Body of pancreas (tissue), 4 donors: ENCODE measurements around the gene ZNF808. TPM values are rescaled to one million over a fixed set of nuclear protein-coding genes. Genes with fewer than 3 reads are reported as not detected.

Experiments used
- ATAC-seq: fragments of 150-250 bp; one replicate; pipeline ENCODE4 v1.9.1; 2016
- DNase-seq, 4 donors: peaks; one replicate each; pipeline ENCODE4 v3.0.0-alpha.2; 2019
- H3K27ac ChIP-seq, 4 donors: fragments of 200-600 bp; sonication (generic); 1 replicate in 3 of 4; 2 replicates in 1 of 4; pipeline versions ENCODE4 v1.5.1 to v1.6.1; 2016 to 2019; ENCODE audit warnings: mild to moderate bottlenecking in 1 of 4, mixed read lengths in 1 of 4, moderate library complexity in 1 of 4
- H3K27me3 ChIP-seq, 2 donors: fragments of 200-600 bp; sonication (generic); one replicate each; pipeline ENCODE4 v1.6.0; 2016; ENCODE audit warnings: mild to moderate bottlenecking in 1 of 2
- H3K36me3 ChIP-seq, 2 donors: fragments of 200-600 bp; sonication (generic); replicated peaks in 1 of 2; 2 replicates each; pipeline ENCODE4 v1.5.1; 2016; ENCODE audit warnings: low read depth in 2 of 2; ENCODE audit not compliant: insufficient read depth in 1 of 2
- H3K4me1 ChIP-seq: fragments of 200-600 bp; sonication (generic); one replicate; pipeline ENCODE4 v1.6.0; 2016
- H3K4me3 ChIP-seq, 2 donors: fragments of 200-600 bp; sonication (generic); 1 replicate in 1 of 2; 2 replicates in 1 of 2; pipeline ENCODE4 v1.5.1; 2016 to 2019
- H3K9me3 ChIP-seq, 3 donors: fragments of 200-600 bp; sonication (generic); 1 replicate in 2 of 3; 2 replicates in 1 of 3; pipeline ENCODE4 v1.5.1; 2016
- POLR2A ChIP-seq, 3 donors: fragments of 450-650 bp; IDR thresholded peaks; one replicate each; pipeline ENCODE4 v1.6.1; 2016; ENCODE audit warnings: antibody characterized with exemption in 3 of 3, mild to moderate bottlenecking in 2 of 3
- WGBS, 2 donors: methylation state at CpG; one replicate each; pipeline ENCODE4 v1.1.5; 2017; 5-methylcytosine and 5-hydroxymethylcytosine counted together
- intact Hi-C: fragments of 100-400 bp; cut with DNase I; formaldehyde crosslinking; loops from one replicate; pipeline ENCODE4 v1.15.1; 2023
- small RNA-seq: library from RNA; depleted of rRNA; stranded (forward); fragments of <200 nt; gene quantifications from one replicate; pipeline ENCODE3, GENCODE V24; 2016
- total RNA-seq, 2 donors: library from RNA; depleted of rRNA; stranded (reverse); fragments of >200 nt; gene quantifications; one replicate each; pipeline ENCODE4 v1.1.0, GENCODE V29; 2016
- TF ChIP-seq, protein P1 (sequence below), 7 experiments: fragments of 450-650 bp in 4 of 7; fragments of 200-600 bp in 3 of 7; sonication (generic) in 3 of 7; IDR thresholded peaks; one replicate each; pipeline ENCODE4 v1.5.1; 2016 to 2019; ENCODE audit warnings: antibody characterized with exemption in 7 of 7

The ZNF808 gene
- total RNA-seq, 2 donors from 2014 or later, result 9.3 to 10.9 TPM

- Histone ChIP-seq H3K4me3 (no peak overlapping the region), H3K9me3 (no peaks in the 10 kb centered on the region), H3K4me1 (peaks cover 15% of the 10 kb centered on the region), H3K27ac (no peak overlapping the region), H3K36me3 (no peaks in the 10 kb centered on the region), H3K27me3 (no peaks in the 10 kb centered on the region)
- 85 to 87% methylated on average over 12 to 14 of the region's 14 CpGs for WGBS, 2 donors
- intact Hi-C loops, result no loop called here
- ATAC-seq, result no peak
- DNase-seq, result no peak
- no peak for TF ChIP-seq POLR2A (IDR thresholded peaks at IDR 0.05)
- TF ChIP-seq, protein P1, sequence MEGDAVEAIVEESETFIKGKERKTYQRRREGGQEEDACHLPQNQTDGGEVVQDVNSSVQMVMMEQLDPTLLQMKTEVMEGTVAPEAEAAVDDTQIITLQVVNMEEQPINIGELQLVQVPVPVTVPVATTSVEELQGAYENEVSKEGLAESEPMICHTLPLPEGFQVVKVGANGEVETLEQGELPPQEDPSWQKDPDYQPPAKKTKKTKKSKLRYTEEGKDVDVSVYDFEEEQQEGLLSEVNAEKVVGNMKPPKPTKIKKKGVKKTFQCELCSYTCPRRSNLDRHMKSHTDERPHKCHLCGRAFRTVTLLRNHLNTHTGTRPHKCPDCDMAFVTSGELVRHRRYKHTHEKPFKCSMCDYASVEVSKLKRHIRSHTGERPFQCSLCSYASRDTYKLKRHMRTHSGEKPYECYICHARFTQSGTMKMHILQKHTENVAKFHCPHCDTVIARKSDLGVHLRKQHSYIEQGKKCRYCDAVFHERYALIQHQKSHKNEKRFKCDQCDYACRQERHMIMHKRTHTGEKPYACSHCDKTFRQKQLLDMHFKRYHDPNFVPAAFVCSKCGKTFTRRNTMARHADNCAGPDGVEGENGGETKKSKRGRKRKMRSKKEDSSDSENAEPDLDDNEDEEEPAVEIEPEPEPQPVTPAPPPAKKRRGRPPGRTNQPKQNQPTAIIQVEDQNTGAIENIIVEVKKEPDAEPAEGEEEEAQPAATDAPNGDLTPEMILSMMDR (IDR thresholded peaks at IDR 0.05), result no peak
Observed at GRCh38 chr19:52603558-52604207, 76.2 kb downstream of the ZNF808 start.

Small RNA genes within 50 kb of the gene (small RNA-seq; reads per million reads assigned to genes)
- gene RPL39P34, result not detected

Other genes with a start within 250 kb of the ZNF808 start
- gene ZNF480, start 230.5 kb upstream of the ZNF808 start, total RNA-seq, result 1 to 10 TPM; 6.3 to 8.6 TPM
- under 1 TPM in 1 of 2 donors, not detected in 1; 0.78 TPM for gene ZNF610, start 191.4 kb upstream of the ZNF808 start, total RNA-seq
- gene ZNF880, start 157.7 kb upstream of the ZNF808 start, total RNA-seq, result 10 to 100 TPM; 12.2 to 17.8 TPM
- 10 to 100 TPM in 1 of 2 donors, 1 to 10 TPM in 1; 6.9 to 13.7 TPM for gene ZNF528, start 129.8 kb upstream of the ZNF808 start, total RNA-seq
- not detected for gene ZNF534, start 98.5 kb upstream of the ZNF808 start, total RNA-seq
- gene ZNF578, start 74.1 kb upstream of the ZNF808 start, total RNA-seq, result 1 to 10 TPM in 1 of 2 donors, not detected in 1; 3.4 TPM
- 10 to 100 TPM in 1 of 2 donors, 1 to 10 TPM in 1; 6.5 to 10.9 TPM for gene ZNF701, start 42.6 kb downstream of the ZNF808 start, total RNA-seq
- gene ZNF83, start 110.7 kb downstream of the ZNF808 start, total RNA-seq, result 10 to 100 TPM; 30.7 to 46.2 TPM
- 10 to 100 TPM in 1 of 2 donors, 1 to 10 TPM in 1; 6.0 to 19.8 TPM for gene ZNF611, start 207.4 kb downstream of the ZNF808 start, total RNA-seq